SKM-1 (cell line): Measurements from ENCODE around the gene SLC22A2.

Experiments
- DNase-seq: peaks from one replicate; lab custom pipeline; 2025; ENCODE audit not compliant: unreplicated experiment; lab: John Stamatoyannopoulos, UW

The SLC22A2 gene

GRCh38 chr6:160274871-160275510 lies 16.4 kb upstream of the SLC22A2 start:
- DNase-seq, result no peak

- no peak for DNase-seq
Observed at GRCh38 chr6:160273750-160274149, 15.1 kb upstream of the SLC22A2 start.

- no peak for DNase-seq
Observed at GRCh38 chr6:160273196-160273595, 14.6 kb upstream of the SLC22A2 start.

GRCh38 chr6:160272707-160273106 lies 14.1 kb upstream of the SLC22A2 start:
- no peak for DNase-seq

- no peak for DNase-seq
Observed at GRCh38 chr6:160270347-160270746, 11.7 kb upstream of the SLC22A2 start.

GRCh38 chr6:160269771-160270170 lies 11.2 kb upstream of the SLC22A2 start:
- DNase-seq, result no peak

- no peak for DNase-seq
Observed at GRCh38 chr6:160269023-160269521, 10.5 kb upstream of the SLC22A2 start.

GRCh38 chr6:160267102-160267501 lies 8.5 kb upstream of the SLC22A2 start:
- DNase-seq, result no peak

GRCh38 chr6:160265869-160266476 lies 7.4 kb upstream of the SLC22A2 start:
- no peak for DNase-seq

- no peak for DNase-seq
Observed at GRCh38 chr6:160264061-160264612, 5.5 kb upstream of the SLC22A2 start.

GRCh38 chr6:160263196-160263939 lies 4.7 kb upstream of the SLC22A2 start:
- DNase-seq, result no peak

- no peak for DNase-seq
Observed at GRCh38 chr6:160261991-160262680, 3.5 kb upstream of the SLC22A2 start.

GRCh38 chr6:160260803-160261450 lies 2.3 kb upstream of the SLC22A2 start:
- DNase-seq, result no peak

GRCh38 chr6:160260367-160260766 lies 1.7 kb upstream of the SLC22A2 start:
- DNase-seq, result no peak

- no peak for DNase-seq
Observed at GRCh38 chr6:160259598-160259997, 977 bp upstream of the SLC22A2 start.

GRCh38 chr6:160259143-160259425 lies 463 bp upstream of the SLC22A2 start:
- no peak for DNase-seq

GRCh38 chr6:160256445-160256844 lies 2.2 kb downstream of the SLC22A2 start:
- DNase-seq, result no peak

- no peak for DNase-seq
Observed at GRCh38 chr6:160254467-160255312, 3.9 kb downstream of the SLC22A2 start.

- DNase-seq, result no peak
Observed at GRCh38 chr6:160253714-160254113, 4.9 kb downstream of the SLC22A2 start.

- DNase-seq, result no peak
Observed at GRCh38 chr6:160253292-160253691, 5.3 kb downstream of the SLC22A2 start.
